AG10803 (cell line): ENCODE measurements around the gene KLHL3.

Source experiments
- DNase-seq: peaks from one replicate; pipeline ENCODE4 v3.0.0; 2010; ENCODE audit warnings: low read depth
- H3K4me3 ChIP-seq: 2 replicates; pipeline ENCODE4 v1.5.1; 2011; ENCODE audit warnings: mild to moderate bottlenecking, low read length, control low read depth
- TF ChIP-seq, protein P1 (sequence below): conservative IDR thresholded peaks from 2 replicates; pipeline ENCODE4 v1.5.1; 2011; ENCODE audit warnings: mild to moderate bottlenecking, low read length, control low read depth, inconsistent platforms

KLHL3 gene

DNA sequence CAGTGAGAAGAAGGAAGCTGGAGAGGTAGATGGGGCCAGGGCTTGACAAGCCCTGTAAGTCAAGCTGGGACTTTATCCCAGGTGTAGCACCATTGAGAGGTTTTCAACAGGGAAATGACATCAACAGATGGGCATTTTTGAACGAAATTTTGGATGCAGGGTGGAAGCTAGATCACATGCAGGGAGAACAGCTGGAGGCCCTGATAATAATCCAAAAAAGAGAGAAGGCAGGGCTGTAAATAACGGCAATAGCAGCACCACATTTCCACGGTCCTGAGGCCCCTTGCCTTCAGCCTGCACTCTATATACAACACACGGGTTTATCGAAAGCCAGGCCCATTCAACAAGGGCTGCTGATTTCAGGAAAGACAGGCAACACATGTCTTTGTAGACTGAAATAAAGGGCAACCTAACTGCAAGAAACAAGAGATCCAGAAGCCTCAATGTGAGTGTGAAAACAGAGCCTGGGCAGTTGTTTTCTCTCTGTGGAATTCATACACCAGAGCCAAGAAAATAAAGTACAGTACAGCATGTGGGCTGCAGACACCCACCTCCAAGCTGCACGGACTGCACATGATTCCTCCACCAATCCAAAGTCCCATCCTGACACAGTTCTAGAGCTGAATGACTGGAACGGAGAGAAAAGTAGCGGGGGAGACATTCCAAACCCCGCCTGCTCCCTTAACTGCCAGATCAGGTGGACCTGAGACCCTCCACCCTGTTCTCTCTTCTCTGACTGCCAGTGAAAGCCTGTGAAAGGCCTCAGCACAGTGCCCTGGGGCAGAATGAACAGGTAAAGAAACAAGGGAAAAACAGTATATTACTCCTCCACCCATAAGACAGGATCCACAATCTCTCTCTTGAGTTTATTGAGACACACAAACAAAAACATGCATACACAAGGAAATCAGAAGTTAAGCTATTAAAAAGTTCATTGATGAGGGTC, 36.3 kb downstream of the KLHL3 start:
- peak; percentile 32 for DNase-seq
- TF ChIP-seq, protein P1, sequence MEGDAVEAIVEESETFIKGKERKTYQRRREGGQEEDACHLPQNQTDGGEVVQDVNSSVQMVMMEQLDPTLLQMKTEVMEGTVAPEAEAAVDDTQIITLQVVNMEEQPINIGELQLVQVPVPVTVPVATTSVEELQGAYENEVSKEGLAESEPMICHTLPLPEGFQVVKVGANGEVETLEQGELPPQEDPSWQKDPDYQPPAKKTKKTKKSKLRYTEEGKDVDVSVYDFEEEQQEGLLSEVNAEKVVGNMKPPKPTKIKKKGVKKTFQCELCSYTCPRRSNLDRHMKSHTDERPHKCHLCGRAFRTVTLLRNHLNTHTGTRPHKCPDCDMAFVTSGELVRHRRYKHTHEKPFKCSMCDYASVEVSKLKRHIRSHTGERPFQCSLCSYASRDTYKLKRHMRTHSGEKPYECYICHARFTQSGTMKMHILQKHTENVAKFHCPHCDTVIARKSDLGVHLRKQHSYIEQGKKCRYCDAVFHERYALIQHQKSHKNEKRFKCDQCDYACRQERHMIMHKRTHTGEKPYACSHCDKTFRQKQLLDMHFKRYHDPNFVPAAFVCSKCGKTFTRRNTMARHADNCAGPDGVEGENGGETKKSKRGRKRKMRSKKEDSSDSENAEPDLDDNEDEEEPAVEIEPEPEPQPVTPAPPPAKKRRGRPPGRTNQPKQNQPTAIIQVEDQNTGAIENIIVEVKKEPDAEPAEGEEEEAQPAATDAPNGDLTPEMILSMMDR = no peak
- no peak overlapping the region for H3K4me3 ChIP-seq

DNA sequence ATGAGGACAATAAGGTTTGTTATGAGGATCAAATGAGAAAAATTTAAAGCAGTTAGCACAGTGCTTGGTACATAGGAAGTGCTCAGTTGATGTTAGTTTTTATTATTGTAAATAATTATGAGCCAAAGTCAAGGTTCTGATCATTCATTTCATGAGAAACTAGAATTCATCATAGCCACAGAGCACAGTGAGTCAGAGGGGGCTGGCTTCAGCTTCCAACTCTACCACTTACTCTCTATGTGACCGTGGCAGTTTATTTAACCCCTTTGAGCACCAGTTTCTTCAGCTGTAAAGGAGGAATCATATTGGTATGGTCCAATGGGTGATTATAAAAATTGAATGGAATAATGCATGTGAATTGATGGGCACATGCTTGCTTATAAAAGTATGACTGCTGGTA, 39.4 kb downstream of the KLHL3 start:
- DNase-seq = no peak
- TF ChIP-seq, protein P1 = no peak
- H3K4me3 ChIP-seq = no peak overlapping the region

DNA sequence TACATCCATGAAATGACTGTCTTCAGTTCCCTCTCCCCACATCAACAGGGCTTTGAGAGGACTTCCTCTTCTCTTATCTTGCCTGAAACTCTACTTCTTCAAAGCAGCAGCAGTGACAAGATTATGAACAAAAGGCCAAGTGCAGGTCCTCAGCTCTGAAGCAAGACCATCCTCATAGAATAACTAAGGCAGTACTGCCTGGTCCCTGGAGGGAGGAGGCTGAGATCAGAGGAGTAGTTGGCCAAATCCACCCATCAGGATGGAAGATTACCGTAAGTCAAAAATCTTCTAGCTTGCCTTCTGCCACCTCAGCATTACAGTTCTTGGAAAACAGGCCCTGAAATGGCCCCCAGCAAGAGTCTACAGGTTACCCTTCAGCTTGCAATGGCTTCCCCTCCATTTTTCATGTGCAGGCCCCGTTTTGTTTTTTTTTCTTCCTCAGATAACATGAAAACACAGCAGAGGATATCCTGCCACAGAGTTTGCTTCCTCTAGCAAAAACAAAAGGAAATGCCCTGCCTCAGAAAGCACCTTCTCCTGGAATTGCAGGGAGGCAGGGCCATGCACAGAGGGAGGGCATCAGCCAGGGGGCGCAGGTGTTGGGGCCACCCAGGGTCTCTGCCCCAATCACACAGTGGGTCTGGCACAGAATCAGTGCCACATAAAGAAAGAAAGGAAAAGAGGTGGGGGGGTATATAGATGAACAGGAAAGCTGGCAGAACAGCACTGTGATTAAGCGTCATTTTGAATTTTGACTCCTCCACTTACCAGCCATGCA, 40.0 kb downstream of the KLHL3 start:
- TF ChIP-seq, protein P1 = no peak
- no peak overlapping the region for H3K4me3 ChIP-seq
- no peak for DNase-seq

DNA sequence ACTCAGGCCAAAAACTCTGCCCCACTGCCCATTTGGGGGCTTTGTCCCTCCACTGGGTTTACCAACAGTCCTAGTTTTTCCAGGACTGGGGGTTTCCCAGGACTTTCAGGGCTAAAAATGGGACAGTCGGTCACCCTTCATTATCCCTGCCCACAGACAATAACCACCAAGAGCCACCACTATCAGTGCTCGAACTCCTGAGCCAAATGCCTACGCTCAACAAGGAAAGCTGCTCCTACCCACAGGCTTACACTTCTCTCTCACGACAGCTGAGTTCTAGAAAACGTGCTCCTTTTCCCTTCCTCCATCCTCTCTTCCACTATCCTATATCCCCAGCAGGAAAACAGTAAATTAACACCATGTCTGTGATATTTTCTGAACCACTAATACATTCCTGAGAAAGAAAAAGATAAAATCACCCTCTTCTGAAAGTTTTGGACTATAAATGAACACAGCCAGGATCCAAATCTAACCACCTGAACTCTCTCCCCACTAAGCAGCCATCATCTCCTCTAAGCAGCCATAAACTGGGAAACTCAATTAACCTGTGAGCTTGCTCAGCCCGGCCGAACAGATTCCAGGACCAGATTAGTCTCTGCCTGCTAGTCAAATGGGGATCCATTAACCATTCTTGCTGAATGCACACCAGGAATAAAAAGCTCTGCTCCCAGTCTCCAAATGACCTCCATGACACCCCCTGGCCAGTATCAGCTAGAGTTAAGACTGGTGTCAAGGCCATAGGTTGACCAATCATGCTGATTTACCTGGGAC, 41.8 kb downstream of the KLHL3 start:
- no peak overlapping the region for H3K4me3 ChIP-seq
- no peak for DNase-seq
- TF ChIP-seq, protein P1 = no peak

DNA sequence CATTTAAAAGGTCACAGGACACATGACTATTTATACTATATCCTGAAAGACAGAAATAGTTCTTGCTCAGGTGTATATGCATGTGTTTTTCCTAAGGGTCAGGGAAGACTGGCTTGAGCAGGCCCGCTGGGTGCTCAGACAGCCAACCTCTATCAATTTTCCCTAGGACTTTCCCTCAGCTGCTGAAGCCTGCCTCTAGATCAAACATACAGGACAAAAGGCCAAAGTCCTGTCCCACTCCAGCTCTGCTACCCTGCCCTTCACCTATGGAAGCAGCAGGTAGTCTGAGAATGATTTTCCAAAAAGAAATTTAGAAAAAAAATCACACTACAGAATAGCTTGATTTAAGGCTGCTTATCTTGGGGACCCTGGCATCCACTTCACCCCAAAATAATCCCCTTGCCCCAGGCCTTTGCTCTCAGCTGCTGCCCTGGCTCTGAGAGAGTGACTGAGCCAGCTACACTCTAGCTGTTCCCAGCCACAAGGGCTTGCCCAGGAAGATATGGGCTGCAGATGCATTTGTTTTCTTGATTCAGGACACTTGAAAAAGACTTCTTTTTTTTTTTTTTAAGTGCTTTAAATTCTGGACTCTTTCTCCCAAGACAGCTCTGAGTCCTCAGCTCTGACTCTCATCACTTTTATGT, 42.5 kb downstream of the KLHL3 start:
- DNase-seq = no peak
- TF ChIP-seq, protein P1 = no peak
- H3K4me3 ChIP-seq = no peak overlapping the region

DNA sequence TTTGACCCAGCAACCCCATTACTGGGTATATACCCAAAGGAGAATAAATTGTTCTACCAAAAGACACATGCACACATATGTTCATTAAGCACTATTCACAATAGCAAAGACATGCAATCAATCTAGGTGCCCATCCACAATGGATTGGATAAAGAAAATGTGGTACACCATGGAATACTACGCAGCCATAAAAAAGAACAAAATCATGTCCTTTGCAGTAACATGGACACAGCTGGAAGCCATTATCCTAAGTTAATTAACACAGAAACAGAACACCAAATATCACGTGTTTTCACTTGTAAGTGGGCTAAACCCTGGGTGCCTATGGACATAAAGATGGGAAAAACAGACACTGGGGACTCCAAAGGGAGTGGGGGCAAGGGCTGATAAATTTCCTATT, 46.6 kb downstream of the KLHL3 start:
- no peak for DNase-seq
- TF ChIP-seq, protein P1 = no peak
- H3K4me3 ChIP-seq = no peak overlapping the region
